Activated naive CD4-positive, alpha-beta T cell treated with anti-CD3 and anti-CD28 coated beads, Interleukin-2, amount 10 ng/mL, durations not matched to agents 7 days and 5 days (primary cell): ENCODE results near the gene PEX26.
"Not testable (repeated sequence)": the region's sequence is repeated elsewhere in the genome, so short reads cannot be mapped to it uniquely, and the experiment has no call there.

Experiments
- CTCF ChIA-PET: fragments of 350-600 bp; sonication (Branson Sonifier 250); formaldehyde crosslinking; loops from one replicate; lab custom pipeline; 2021; ENCODE audit warnings: antibody characterized with exemption; lab: Charles Lee
- DNase-seq: peaks from one replicate; pipeline ENCODE4 v3.0.0-alpha.2; 2020
- H3K27ac Mint-ChIP-seq: one replicate; pipeline ENCODE4 v1.8.0; 2021; ENCODE audit warnings: mild to moderate bottlenecking, moderate library complexity, mixed read lengths
- H3K27me3 Mint-ChIP-seq: one replicate; pipeline ENCODE4 v1.8.0; 2021; ENCODE audit warnings: mild to moderate bottlenecking, mixed read lengths
- H3K36me3 Mint-ChIP-seq: one replicate; pipeline ENCODE4 v1.8.0; 2021; ENCODE audit warnings: mixed read lengths
- H3K4me1 Mint-ChIP-seq: one replicate; pipeline ENCODE4 v1.8.0; 2021; ENCODE audit warnings: mixed read lengths
- H3K4me3 Mint-ChIP-seq: one replicate; pipeline ENCODE4 v1.8.0; 2021; ENCODE audit warnings: mild to moderate bottlenecking, moderate library complexity, mixed read lengths
- H3K9me3 Mint-ChIP-seq: one replicate; pipeline ENCODE4 v1.8.0; 2021; ENCODE audit warnings: mixed read lengths

The PEX26 gene

GRCh38 chr22:18118345-18118915, 40.6 kb downstream of the PEX26 start:
- Mint-ChIP-seq H3K27ac (no peak overlapping the region), H3K9me3 (no peaks in the 10 kb centered on the region), H3K36me3 (no peaks in the 10 kb centered on the region), H3K27me3 (peaks cover 26% of the 10 kb centered on the region), H3K4me3 (no peak overlapping the region), H3K4me1 (peaks cover 27% of the 10 kb centered on the region)
- no peak for DNase-seq
- CTCF ChIA-PET: no interaction called here

DNA sequence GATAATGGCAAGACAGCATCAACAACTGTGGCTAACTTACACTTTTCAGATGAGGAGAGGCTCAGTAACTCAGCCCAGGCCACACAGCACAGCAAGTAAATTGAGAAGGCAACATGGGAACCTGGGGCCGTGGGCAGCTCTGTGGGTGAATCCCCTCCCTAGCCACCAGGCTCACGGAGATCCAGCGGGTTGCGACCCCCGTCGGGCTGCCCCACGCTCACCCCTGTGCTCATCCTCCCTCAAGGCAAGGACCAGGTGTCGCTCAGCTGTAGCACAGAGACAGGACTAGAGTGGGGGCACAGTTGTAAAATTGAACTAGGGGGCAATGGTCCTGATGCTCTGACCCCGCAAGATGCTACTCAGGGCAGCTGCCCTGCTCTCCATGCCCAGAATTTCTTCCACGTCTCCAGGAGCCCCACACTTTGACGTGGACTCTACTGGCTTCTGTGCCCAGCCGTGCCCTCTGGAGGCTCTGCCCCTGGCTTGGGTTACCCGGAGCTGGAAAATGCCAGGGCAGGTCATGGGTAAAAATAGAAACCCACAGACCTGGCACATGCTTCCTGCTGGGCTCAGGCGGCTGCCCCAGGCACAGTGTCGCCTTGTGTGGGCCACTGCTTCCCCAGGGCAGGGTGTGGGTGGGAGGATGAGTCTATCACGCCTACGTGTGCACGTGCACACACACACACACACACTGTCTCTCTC, 41.8 kb downstream of the PEX26 start:
- peaks cover 17% of the 10 kb centered on the region for H3K4me1 Mint-ChIP-seq
- DNase-seq: no peak
- CTCF ChIA-PET: no interaction called here
- H3K27ac Mint-ChIP-seq: no peak overlapping the region
- H3K9me3 Mint-ChIP-seq: no peaks in the 10 kb centered on the region
- H3K4me3 Mint-ChIP-seq: no peak overlapping the region
- peaks cover 14% of the 10 kb centered on the region for H3K27me3 Mint-ChIP-seq
- H3K36me3 Mint-ChIP-seq: no peaks in the 10 kb centered on the region

DNA sequence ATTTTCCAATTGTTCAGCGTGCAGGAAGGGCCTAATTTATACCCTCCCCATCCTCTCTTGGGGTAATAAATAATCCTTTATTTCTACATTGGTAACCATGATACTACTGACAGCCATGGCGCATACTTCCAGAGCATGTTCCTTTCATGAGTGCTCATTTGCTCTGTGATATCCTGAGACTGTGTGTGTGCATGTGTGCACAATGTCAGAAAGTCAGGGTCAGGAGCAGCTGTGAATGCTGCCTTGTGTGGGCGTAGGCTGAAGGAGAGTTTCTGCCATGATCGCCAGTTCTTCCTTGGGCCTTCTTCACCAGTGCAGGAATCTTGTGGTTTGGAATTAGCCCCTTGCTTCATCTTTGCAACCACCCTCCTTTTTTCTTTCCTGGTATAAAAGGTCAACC, 43.1 kb downstream of the PEX26 start:
- no peak for DNase-seq
- CTCF ChIA-PET: no interaction called here

DNA sequence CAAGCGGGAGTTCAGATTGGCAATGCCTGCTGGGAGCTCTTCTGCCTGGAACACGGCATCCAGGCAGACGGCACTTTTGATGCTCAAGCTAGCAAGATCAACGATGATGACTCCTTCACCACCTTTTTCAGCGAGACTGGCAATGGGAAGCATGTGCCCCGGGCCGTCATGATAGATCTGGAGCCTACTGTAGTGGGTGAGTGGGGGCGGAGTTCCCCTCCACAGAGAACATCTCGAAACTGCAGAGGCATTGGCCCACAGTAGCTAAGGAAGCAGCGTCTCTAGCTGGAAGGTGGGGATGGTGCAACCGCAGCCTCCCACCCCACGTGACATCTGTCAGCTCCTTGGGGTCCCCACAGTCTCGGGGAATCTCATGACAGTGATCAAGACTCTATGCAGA, 43.7 kb downstream of the PEX26 start:
- CTCF ChIA-PET: no interaction called here
- Mint-ChIP-seq H3K27ac (no peak overlapping the region), H3K4me1 (peaks cover 15% of the 10 kb centered on the region), H3K36me3 (no peaks in the 10 kb centered on the region), H3K4me3 (no peak overlapping the region), H3K27me3 (peaks cover 3% of the 10 kb centered on the region), H3K9me3 (no peaks in the 10 kb centered on the region)
- DNase-seq: no peak

More for the DNA sequence above, 43.1 kb downstream of the PEX26 start:
- Mint-ChIP-seq H3K27ac (no peak overlapping the region), H3K4me3 (no peak overlapping the region), H3K9me3 (no peaks in the 10 kb centered on the region), H3K27me3 (peaks cover 6% of the 10 kb centered on the region), H3K4me1 (peaks cover 15% of the 10 kb centered on the region), H3K36me3 (no peaks in the 10 kb centered on the region)

DNA sequence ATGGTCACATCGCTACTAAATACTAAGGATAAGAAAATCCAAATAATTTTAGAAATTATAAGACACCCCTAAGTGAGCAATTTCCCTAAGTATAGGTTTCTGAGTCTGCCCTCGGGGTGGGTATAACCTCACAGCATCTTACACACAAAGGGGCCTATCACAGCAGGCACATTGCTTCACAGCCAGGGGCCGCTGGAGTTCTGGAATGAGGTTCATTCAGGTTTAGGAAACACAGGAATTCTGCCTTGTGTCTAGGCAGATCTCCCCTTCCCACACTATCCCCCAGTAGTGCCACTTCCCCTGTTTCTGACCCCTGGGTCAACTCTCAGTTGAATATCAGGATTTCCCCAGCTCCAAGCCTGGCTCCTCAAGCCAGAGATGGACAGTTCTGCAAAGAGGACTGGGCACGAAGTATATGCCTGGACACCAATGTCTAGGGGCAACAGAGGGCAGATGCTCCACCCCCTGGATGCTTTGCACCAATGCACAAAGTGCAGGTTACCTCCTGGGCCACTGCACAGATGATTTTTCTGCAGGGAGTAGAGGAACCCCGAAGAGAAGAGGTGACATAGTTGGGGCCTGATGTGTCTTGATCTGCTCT, 44.3 kb downstream of the PEX26 start:
- Mint-ChIP-seq H3K36me3 (no peaks in the 10 kb centered on the region), H3K4me3 (no peak overlapping the region)
- CTCF ChIA-PET: no interaction called here

DNA sequence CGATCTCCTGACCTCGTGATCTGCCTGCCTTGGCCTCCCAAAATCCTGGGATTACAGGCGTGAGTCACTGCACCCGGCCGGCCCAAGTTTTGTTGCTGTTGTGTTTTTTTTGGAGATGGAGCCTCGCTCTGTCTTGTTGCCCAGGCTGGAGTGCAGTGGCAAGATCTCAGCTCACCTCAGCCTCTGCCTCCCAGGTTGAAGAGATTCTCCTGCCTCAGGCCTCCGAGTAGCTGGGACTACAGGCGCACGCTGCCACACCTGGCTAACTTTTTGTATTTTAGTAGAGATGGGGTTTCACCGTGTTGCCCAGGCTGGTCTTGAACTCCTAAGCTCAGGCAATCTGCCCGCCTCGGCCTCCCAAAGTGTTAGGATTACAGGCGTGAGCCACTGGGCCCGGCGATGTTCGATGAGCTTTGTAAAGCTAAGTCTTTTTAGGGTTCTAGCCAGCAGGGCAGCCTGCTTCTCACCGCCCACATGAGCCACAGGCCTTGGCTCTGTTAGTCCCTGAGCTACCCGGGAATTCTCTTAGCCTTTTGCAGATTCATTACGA, 45.8 kb downstream of the PEX26 start:
- H3K4me1 Mint-ChIP-seq: peaks cover 15% of the 10 kb centered on the region
- not testable (repeated sequence) for H3K4me3 Mint-ChIP-seq, H3K36me3 Mint-ChIP-seq, DNase-seq, H3K27me3 Mint-ChIP-seq, H3K9me3 Mint-ChIP-seq, H3K27ac Mint-ChIP-seq
- CTCF ChIA-PET: interaction anchor here (0.6 kb wide), 1 partner anchor 31 kb away, joined by 3 read pairs; no protein-coding TSS in a partner anchor

More for the DNA sequence above, 44.3 kb downstream of the PEX26 start:
- H3K9me3 Mint-ChIP-seq: no peaks in the 10 kb centered on the region
- peaks cover 3% of the 10 kb centered on the region for H3K27me3 Mint-ChIP-seq
- DNase-seq: no peak
- peaks cover 15% of the 10 kb centered on the region for H3K4me1 Mint-ChIP-seq
- no peak overlapping the region for H3K27ac Mint-ChIP-seq

DNA sequence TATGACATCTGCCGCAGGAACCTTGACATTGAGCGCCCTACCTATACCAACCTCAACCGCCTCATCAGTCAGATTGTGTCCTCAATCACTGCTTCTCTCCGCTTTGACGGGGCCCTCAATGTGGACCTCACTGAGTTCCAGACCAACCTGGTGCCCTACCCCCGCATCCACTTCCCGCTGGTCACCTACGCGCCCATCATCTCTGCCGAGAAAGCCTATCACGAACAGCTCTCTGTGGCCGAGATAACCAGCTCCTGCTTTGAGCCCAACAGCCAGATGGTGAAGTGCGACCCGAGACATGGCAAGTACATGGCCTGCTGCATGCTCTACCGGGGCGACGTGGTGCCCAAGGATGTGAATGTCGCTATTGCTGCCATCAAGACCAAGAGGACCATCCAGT, 48.8 kb downstream of the PEX26 start:
- no peak for DNase-seq
- Mint-ChIP-seq H3K36me3 (no peaks in the 10 kb centered on the region), H3K27me3 (no peaks in the 10 kb centered on the region), H3K27ac (no peak overlapping the region), H3K4me3 (no peak overlapping the region), H3K4me1 (no peaks in the 10 kb centered on the region), H3K9me3 (no peaks in the 10 kb centered on the region)
- CTCF ChIA-PET: no interaction called here

DNA sequence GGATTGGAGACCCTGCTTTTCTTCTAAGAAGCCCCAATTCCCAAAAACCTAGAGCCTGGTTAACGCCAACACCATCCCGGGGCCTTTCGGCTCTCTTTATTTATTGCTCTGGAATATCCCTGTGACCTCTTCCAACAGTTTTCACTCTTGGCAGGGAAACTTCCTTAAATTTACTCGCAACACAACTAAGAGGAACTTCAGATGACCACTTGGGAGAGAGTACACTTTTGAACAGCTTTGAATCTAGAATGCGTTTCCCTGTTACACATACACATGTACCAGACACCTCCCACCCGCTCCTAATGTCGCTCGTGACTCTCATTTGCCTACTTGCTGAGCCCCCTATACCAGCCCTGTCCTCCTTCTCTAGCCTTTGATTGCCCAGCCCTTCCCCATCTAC, 52.2 kb downstream of the PEX26 start:
- CTCF ChIA-PET: no interaction called here
- Mint-ChIP-seq H3K4me1 (no peaks in the 10 kb centered on the region), H3K27ac (no peak overlapping the region), H3K27me3 (no peaks in the 10 kb centered on the region), H3K36me3 (no peaks in the 10 kb centered on the region), H3K9me3 (no peaks in the 10 kb centered on the region), H3K4me3 (no peak overlapping the region)
- no peak for DNase-seq

GRCh38 chr22:18130699-18131429, 53.1 kb downstream of the PEX26 start:
- CTCF ChIA-PET: no interaction called here
- H3K4me3 Mint-ChIP-seq: no peak overlapping the region
- H3K4me1 Mint-ChIP-seq: no peaks in the 10 kb centered on the region
- no peaks in the 10 kb centered on the region for H3K9me3 Mint-ChIP-seq
- DNase-seq: no peak
- H3K36me3 Mint-ChIP-seq: no peaks in the 10 kb centered on the region
- no peak overlapping the region for H3K27ac Mint-ChIP-seq
- H3K27me3 Mint-ChIP-seq: no peaks in the 10 kb centered on the region

DNA sequence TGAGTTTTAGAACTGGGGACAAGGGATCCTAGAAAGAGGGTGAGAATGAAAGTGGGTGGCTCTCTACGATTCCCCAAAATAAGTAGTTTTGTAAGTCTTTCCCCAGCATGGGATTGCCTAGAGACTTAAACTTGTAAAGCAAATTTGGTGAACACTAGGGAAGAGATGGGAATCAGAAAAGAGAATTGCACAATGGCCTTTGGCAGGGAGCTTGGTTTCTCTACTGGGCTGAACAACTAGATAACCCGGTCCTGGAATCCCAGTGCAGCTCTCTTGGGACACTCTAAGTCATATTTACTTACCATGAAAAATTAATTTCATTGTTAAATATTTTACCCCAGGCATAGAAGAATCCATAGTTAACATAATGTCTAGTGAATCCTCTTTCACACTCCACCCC, 55.7 kb downstream of the PEX26 start:
- no peak overlapping the region for H3K27ac Mint-ChIP-seq
- H3K4me1 Mint-ChIP-seq: no peaks in the 10 kb centered on the region
- CTCF ChIA-PET: no interaction called here
- H3K27me3 Mint-ChIP-seq: no peaks in the 10 kb centered on the region
- no peak for DNase-seq
- H3K9me3 Mint-ChIP-seq: no peaks in the 10 kb centered on the region
- H3K4me3 Mint-ChIP-seq: no peak overlapping the region
- H3K36me3 Mint-ChIP-seq: no peaks in the 10 kb centered on the region

DNA sequence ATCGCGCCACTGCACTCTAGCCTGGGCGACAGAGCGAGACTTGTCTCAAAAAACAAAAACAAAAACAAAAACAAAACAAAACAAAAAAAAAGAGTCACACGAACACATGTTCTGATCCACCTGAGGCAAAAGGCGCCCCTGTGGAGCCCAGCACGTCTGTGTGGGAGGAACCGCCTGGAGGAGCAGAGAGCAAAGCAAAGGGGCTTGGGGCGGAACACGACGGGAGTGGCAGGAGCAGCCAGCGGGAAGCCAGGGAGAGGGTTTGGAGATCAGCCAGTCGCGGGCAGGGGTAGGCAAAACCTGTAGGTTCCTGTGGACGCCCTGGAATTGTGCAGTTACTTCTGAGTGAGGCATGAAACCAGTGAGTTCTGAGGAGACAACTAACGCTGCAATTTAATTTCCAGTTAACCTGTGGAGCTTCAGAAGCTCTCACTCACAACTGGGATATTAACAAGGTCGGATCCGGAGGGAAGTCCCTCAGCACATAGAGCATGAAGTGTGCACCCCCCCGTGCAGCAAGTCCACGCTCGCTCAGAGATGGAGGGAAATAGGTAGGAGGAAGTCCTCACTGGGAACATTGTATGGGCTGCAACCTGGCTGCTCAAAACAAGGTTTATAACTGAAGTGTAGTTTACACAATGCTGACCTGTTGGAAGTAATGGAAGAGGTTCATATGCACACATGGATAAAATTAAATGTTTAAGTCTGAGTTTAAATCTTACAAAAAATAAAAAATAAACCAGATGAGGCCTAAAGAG, 59.0 kb downstream of the PEX26 start:
- Mint-ChIP-seq H3K27me3 (no peaks in the 10 kb centered on the region), H3K9me3 (peaks cover 3% of the 10 kb centered on the region), H3K4me1 (no peaks in the 10 kb centered on the region), H3K27ac (no peak overlapping the region), H3K36me3 (peaks cover 3% of the 10 kb centered on the region), H3K4me3 (no peak overlapping the region)
- no peak for DNase-seq
- CTCF ChIA-PET: no interaction called here

- H3K27ac Mint-ChIP-seq, H3K27me3 Mint-ChIP-seq, CTCF ChIA-PET, H3K4me3 Mint-ChIP-seq, H3K9me3 Mint-ChIP-seq, DNase-seq, H3K4me1 Mint-ChIP-seq, H3K36me3 Mint-ChIP-seq: not testable (repeated sequence)
Observed at GRCh38 chr22:18141004-18141403, 63.2 kb downstream of the PEX26 start.

DNA sequence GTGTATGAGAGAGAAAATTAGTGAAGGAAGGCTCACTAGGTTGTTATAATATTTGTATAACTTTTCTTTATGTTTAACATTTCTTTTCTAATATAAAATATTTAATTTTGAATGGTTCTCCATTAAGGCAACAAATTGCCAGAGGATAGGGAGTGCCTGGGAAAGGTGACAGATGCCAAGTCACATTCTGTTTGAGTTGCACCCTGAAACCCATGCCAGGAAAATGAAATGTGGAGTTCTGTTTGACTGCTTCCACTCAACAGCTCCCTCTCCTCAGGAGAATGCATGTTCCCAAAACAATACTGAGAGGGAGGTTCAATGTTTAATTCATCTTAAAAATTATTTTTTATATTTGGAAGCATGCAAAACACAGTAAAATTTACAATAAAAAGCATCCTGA, 66.3 kb downstream of the PEX26 start:
- Mint-ChIP-seq H3K9me3 (peaks cover 3% of the 10 kb centered on the region), H3K4me3 (no peak overlapping the region), H3K27me3 (no peaks in the 10 kb centered on the region), H3K27ac (no peak overlapping the region), H3K4me1 (peaks cover 15% of the 10 kb centered on the region), H3K36me3 (peaks cover 3% of the 10 kb centered on the region)
- CTCF ChIA-PET: no interaction called here
- DNase-seq: no peak
